ENCODE results near the gene APOL6. TPM values are rescaled to one million over a fixed set of nuclear protein-coding genes. Genes with fewer than 3 reads are reported as not detected.

APOL6 gene
- total and polyA plus RNA-seq, 9 of the 15 experiments (the other 6 are each of a cell fraction or from before 2014, with no cell fraction given): 0.29 to 1.2 (median 0.70) TPM

GRCh38 chr22:35615156-35615555 is 33.1 kb upstream of the APOL6 start (continued):
- TF ChIP-seq ZBTB26 (CRISPR knock-in tag; IDR thresholded peaks at IDR 0.05) (no peak), ATF7 (IDR thresholded peaks at IDR 0.05) (peak; percentile 70; the same call in 1 of the 2 replicates), ZNF175 (CRISPR knock-in tag; IDR thresholded peaks at IDR 0.05; ENCODE audit: low read depth) (peak; percentile 76), EGR1 (conservative IDR thresholded peaks at IDR 0.05) (no peak), SAFB2 (IDR thresholded peaks at IDR 0.05; ENCODE audit: borderline replicate concordance, low read depth, low read length, severe bottlenecking) (no peak), ZNF561 (CRISPR knock-in tag; conservative IDR thresholded peaks at IDR 0.05) (no peak), EWSR1 (IDR thresholded peaks at IDR 0.05; ENCODE audit: borderline replicate concordance, low read depth, partially characterized antibody) (no peak), TRIM24 (IDR thresholded peaks at IDR 0.05) (peak in 1 of 2 experiments; percentile 68; a peak in 2 of 4 replicates), SMARCA4 (IDR thresholded peaks at IDR 0.05) (no peak), ZNF780A (CRISPR knock-in tag; IDR thresholded peaks at IDR 0.05) (no peak), CXXC5 (CRISPR knock-in tag; IDR thresholded peaks at IDR 0.05) (0 out of 2 replicates have a peak, but pooled peaks have one; percentile 53), TEAD1 (CRISPR knock-in tag; IDR thresholded peaks at IDR 0.05) (no peak), SRSF7 (optimal IDR thresholded peaks at IDR 0.05; ENCODE audit: low read depth, low read length) (no peak), MYC (IDR thresholded peaks at IDR 0.05; ENCODE audit: low read depth, low read length) (peak; percentile 28; the same call in 1 of the 2 replicates), MYC (CRISPR knock-in tag; IDR thresholded peaks at IDR 0.05; ENCODE audit: borderline replicate concordance, low read depth) (no peak), ZNF134 (CRISPR knock-in tag; conservative IDR thresholded peaks at IDR 0.05) (no peak), HMG20A (CRISPR knock-in tag; conservative IDR thresholded peaks at IDR 0.05) (no peak), MEIS2 (IDR thresholded peaks at IDR 0.05; ENCODE audit: partially characterized antibody) (no peak), RFX1 (IDR thresholded peaks at IDR 0.05) (no peak), RNF2 (IDR thresholded peaks at IDR 0.05) (no peak)
- TF ChIP-seq, protein P1, sequence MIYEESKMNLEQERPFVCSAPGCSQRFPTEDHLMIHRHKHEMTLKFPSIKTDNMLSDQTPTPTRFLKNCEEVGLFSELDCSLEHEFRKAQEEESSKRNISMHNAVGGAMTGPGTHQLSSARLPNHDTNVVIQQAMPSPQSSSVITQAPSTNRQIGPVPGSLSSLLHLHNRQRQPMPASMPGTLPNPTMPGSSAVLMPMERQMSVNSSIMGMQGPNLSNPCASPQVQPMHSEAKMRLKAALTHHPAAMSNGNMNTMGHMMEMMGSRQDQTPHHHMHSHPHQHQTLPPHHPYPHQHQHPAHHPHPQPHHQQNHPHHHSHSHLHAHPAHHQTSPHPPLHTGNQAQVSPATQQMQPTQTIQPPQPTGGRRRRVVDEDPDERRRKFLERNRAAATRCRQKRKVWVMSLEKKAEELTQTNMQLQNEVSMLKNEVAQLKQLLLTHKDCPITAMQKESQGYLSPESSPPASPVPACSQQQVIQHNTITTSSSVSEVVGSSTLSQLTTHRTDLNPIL (CRISPR knock-in tag; IDR thresholded peaks at IDR 0.05): no peak
- TF ChIP-seq, protein P2, sequence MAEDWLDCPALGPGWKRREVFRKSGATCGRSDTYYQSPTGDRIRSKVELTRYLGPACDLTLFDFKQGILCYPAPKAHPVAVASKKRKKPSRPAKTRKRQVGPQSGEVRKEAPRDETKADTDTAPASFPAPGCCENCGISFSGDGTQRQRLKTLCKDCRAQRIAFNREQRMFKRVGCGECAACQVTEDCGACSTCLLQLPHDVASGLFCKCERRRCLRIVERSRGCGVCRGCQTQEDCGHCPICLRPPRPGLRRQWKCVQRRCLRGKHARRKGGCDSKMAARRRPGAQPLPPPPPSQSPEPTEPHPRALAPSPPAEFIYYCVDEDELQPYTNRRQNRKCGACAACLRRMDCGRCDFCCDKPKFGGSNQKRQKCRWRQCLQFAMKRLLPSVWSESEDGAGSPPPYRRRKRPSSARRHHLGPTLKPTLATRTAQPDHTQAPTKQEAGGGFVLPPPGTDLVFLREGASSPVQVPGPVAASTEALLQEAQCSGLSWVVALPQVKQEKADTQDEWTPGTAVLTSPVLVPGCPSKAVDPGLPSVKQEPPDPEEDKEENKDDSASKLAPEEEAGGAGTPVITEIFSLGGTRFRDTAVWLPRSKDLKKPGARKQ (CRISPR knock-in tag; IDR thresholded peaks at IDR 0.05): no peak
- TF ChIP-seq, protein P3, sequence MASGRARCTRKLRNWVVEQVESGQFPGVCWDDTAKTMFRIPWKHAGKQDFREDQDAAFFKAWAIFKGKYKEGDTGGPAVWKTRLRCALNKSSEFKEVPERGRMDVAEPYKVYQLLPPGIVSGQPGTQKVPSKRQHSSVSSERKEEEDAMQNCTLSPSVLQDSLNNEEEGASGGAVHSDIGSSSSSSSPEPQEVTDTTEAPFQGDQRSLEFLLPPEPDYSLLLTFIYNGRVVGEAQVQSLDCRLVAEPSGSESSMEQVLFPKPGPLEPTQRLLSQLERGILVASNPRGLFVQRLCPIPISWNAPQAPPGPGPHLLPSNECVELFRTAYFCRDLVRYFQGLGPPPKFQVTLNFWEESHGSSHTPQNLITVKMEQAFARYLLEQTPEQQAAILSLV (tag; IDR thresholded peaks at IDR 0.05): peak; percentile 47; the same call in 1 of the 2 replicates
- TF ChIP-seq, protein P4, sequence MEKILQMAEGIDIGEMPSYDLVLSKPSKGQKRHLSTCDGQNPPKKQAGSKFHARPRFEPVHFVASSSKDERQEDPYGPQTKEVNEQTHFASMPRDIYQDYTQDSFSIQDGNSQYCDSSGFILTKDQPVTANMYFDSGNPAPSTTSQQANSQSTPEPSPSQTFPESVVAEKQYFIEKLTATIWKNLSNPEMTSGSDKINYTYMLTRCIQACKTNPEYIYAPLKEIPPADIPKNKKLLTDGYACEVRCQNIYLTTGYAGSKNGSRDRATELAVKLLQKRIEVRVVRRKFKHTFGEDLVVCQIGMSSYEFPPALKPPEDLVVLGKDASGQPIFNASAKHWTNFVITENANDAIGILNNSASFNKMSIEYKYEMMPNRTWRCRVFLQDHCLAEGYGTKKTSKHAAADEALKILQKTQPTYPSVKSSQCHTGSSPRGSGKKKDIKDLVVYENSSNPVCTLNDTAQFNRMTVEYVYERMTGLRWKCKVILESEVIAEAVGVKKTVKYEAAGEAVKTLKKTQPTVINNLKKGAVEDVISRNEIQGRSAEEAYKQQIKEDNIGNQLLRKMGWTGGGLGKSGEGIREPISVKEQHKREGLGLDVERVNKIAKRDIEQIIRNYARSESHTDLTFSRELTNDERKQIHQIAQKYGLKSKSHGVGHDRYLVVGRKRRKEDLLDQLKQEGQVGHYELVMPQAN (IDR thresholded peaks at IDR 0.05; ENCODE audit: borderline replicate concordance): no peak
